HG03469 (cell line): ENCODE data around the gene OVOL3.

Source experiments
- ATAC-seq: cut with Tn5 transposase; IDR thresholded peaks from one replicate; pipeline ENCODE4 v1.9.1; 2021; ENCODE audit warnings: mild to moderate bottlenecking, moderate library complexity, moderate number of reproducible peaks; ENCODE audit not compliant: unreplicated experiment

Gene OVOL3

GRCh38 chr19:36099166-36099785, 11.7 kb upstream of the OVOL3 start:
- ATAC-seq, result no peak

- ATAC-seq, result no peak
Measured at GRCh38 chr19:36100476-36100875, 10.5 kb upstream of the OVOL3 start.

GRCh38 chr19:36101550-36102327, 9.2 kb upstream of the OVOL3 start:
- no peak for ATAC-seq

- ATAC-seq, result no peak
Measured at GRCh38 chr19:36103040-36103626, 7.8 kb upstream of the OVOL3 start.

GRCh38 chr19:36103842-36104552, 6.9 kb upstream of the OVOL3 start:
- no peak for ATAC-seq

- no peak for ATAC-seq
Measured at GRCh38 chr19:36106441-36106840, 4.5 kb upstream of the OVOL3 start.

GRCh38 chr19:36106991-36107390, 4.0 kb upstream of the OVOL3 start:
- ATAC-seq, result no peak

GRCh38 chr19:36108684-36109083, 2.3 kb upstream of the OVOL3 start:
- no peak for ATAC-seq

- no peak for ATAC-seq
Measured at GRCh38 chr19:36111200-36111539, 227 bp downstream of the OVOL3 start.

- no peak for ATAC-seq
Measured at GRCh38 chr19:36112678-36113077, 1.7 kb downstream of the OVOL3 start.

- ATAC-seq, result no peak
Measured at GRCh38 chr19:36113425-36113824, 2.5 kb downstream of the OVOL3 start.

GRCh38 chr19:36113894-36114720, 3.2 kb downstream of the OVOL3 start:
- no peak for ATAC-seq

- ATAC-seq, result peak; percentile 66
Measured at GRCh38 chr19:36114721-36115452, 3.9 kb downstream of the OVOL3 start, which contains the start of gene POLR2I. Gene POLR2I (minus strand): TSS chr19:36114875. CDS start chr19:36114856, 19 bp downstream.

GRCh38 chr19:36115453-36116343, 4.8 kb downstream of the OVOL3 start, which contains the start of gene TBCB:
Gene TBCB (plus strand): TSS chr19:36115468. CDS start chr19:36115561, 93 bp downstream.
- peak; percentile 1 for ATAC-seq

- ATAC-seq, result no peak
Measured at GRCh38 chr19:36116344-36116637, 5.3 kb downstream of the OVOL3 start.

GRCh38 chr19:36120092-36120983, 9.4 kb downstream of the OVOL3 start:
- no peak for ATAC-seq

- no peak for ATAC-seq
Measured at GRCh38 chr19:36120984-36121358, 10.0 kb downstream of the OVOL3 start.

- no peak for ATAC-seq
Measured at GRCh38 chr19:36121486-36122124, 10.7 kb downstream of the OVOL3 start.
